ENCODE data around the gene CTDSPL.

GRCh38 chr3:37934631-37935289 is 73.1 kb downstream of the CTDSPL start:
- TF ChIP-seq CTCF (IDR thresholded peaks at IDR 0.05; ENCODE audit: borderline replicate concordance, extremely low read depth, low read length, poor library complexity, severe bottlenecking), result no peak
- no peak for TF ChIP-seq EZH2 (IDR thresholded peaks at IDR 0.05; ENCODE audit: borderline replicate concordance, low read depth, low read length, severe bottlenecking)
